HG02798 (cell line): ENCODE measurements around the gene ZNF462.

Experiments used
- ATAC-seq: cut with Tn5 transposase; IDR thresholded peaks from one replicate; pipeline ENCODE4 v1.9.1; 2021; ENCODE audit warnings: mild to moderate bottlenecking; ENCODE audit not compliant: unreplicated experiment, poor library complexity

Gene ZNF462

DNA sequence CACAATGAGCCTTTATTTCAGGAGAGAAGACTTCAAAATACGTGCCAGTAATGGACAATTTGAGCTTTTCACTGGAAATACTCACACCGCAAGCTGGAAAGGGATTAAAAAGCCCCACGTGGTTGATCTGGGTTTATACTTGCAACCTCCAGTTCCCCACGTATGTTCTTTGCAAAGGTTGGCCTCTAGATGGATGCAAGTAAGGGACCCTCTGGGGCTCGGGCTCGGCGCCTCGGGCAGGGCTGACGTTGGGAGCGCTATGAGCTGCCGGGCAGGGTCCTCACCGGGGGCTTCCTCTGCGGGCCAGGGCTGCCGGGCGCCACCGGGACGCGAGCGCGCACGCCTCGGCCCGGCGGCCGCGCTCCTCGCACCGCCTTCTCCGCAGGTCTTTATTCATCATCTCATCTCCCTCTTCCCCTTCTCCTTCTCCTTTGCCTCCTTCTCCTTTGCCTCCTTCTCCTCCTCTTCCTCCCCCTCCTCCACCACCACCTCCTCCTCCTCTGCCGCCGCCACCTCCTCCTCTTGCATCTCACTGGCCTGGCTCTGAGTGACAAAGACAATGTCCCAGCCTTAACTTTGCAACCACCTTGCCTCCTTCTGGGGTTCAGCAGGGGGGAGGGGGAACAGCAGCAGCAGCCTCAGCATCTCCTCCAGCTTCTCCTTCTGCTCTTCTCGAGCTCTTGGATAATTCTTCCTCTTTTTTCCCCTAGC, 701 bp upstream of the ZNF462 start:
- no peak for ATAC-seq

DNA sequence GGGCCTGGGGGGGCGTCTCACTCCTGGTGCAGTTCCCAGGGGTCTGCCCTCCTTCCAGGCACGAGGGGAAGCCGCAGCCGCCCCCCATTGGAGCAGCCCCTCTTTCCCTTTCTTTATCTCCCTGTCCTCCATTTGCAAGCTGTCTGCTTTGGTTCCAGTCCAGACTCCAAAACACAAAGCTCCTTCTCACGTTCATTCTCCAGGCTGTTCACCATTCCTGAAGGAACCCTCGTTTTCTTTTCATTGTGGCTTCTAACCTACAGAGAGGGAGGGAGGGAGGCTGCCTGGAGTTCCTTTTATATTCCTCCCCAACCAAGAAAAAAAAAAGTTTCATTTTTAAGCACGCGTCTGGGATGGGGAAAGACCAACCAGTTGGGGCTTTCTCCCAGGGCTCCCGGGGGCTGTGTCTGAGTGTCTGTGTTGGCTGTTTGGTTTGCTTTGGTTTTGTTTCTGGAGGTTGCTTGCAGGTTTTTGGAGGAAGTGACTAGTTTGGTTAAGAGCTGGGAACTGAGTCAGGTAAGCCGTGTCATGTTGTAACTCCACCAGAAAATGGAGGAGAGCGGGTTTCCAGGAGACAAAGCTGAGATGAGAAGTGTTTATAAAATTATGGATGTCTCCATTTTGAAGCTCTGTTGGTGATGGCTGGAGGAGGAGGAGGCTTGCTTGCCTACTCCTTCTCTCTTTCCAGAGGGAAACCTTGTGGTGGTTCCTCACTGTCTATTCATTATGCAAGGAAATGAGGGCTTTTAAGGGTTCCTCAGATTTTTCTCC, 1.6 kb downstream of the ZNF462 start:
- no peak for ATAC-seq

DNA sequence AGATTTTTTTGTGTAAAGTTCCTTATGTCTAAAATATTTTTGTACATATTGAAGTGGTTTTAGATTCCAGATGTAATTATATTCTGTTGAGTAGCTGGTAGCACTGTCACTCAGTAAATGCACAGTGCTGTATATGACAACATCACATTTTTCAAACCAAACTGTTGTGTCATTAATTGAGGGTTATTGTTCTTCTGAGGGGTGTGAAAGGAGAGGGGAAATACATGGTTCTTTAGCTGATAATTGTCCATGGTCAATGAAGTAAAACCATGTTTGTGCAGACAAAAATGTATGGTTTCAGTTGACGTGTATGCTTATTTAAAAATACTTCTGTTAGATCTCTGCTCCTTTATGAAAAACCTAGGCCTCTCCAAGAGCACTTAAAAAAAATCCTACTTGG, 3.3 kb downstream of the ZNF462 start:
- ATAC-seq: no peak

DNA sequence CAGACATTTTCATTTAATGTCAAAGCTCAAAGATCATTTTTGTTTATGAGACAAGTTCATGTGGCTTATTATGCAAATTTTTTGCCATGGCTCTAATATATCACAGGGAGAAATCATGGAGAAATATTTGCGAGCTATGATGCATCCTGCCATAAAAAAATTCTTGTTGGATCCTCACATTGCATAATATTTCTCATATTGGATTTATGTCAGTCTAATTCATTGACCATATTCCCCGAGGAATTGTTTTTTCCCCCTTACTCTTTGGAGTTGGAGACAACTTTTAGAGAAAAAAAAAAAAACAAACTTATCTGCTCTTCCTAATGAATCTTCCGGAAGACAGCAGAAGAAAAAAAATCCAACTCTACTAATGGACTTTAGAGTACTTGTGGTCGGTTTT, 4.3 kb downstream of the ZNF462 start:
- ATAC-seq: no peak

DNA sequence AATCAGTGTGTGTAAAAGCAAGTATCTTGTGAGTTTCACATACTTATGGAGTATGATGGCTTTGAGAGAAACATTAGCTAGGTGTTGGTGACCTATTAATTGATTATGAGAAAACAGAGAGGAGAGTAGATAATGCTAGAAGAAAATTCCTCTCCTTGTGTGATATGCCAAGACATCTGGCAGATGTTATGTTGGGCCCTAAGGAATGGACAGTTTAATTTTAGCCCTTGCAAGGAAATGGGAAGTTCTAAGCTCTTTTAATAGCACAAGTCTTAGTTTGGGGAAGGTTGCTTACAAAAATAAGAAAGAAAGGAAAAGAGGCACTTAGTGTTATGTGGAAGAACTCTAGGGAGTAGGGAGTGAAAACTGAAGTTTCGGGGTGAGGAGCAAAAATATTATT, 5.1 kb downstream of the ZNF462 start:
- ATAC-seq: no peak

DNA sequence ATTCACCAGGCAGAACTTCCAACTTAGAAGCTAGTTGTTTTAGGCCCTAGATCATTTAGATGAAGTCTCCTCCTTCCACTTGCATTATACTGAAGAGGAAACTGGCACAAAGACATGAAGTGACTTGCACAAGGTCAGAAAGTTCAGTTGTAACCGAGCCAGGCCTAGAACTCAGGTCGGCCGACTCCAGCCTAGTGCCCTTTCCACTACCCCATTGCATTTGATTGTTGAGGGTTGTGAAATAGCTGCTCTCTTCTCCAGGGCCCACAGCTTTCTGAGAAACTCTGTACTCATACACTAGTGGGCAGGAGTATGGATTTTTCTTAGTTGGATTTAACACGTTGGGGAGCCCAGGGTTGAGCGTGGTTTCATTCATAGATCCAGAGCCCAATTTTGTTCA, 5.6 kb downstream of the ZNF462 start:
- ATAC-seq: no peak

DNA sequence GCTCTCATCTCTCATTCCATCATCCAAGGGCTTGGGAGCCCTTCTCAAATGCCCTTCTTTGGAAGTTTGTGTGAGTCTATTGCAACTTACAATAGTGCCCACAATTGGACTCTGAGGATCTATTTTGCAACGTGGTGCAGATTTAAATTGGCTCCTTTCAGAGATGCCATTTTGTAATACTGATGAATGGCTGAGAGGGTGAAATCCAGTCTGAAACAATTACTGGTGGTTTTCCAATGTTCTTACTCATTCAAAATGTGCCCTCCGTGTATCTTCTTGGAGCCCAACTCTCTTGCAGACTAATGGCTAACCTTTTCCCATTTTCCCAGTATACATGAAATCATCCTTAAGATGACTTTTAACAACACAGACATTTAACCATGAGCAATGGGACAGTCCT, 6.1 kb downstream of the ZNF462 start:
- ATAC-seq: no peak

DNA sequence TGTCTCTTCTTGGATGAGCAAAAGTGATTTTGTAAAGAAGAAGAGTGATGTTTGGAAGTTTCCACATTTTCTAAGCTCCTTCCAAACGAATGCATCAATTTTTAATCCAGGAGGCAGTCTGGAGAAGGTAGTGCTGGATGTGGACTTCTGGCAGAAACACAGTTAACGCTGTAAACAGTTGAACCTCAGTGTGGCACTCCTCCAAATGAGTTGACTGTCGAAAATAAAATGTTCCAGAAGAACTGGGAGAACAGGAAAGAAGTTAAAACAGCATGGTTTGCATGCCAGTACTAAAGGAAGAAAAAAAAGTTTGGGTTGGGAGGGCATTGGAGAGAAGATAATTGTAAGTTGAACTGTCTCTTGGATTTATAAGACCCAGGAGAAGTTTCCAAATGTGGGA, 6.5 kb downstream of the ZNF462 start:
- ATAC-seq: no peak

DNA sequence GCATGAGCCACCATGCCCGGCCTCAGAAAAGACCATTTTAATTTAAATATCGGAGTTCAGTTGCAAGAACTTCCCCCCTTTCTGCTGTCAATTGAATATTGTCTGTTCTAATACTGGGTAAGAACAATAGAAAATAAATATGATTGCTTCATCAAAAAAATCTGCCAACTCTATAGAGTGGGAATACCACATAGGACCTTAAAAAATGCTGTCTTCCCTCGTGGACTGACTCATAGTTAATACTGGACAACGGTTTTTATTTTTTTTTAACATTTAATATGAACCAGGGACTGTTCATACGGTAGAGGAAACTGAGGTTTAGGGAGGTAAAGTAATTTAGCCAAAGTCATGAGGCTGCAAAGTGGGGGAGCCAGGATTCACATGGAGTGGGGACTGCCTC, 9.7 kb downstream of the ZNF462 start:
- ATAC-seq: no peak

DNA sequence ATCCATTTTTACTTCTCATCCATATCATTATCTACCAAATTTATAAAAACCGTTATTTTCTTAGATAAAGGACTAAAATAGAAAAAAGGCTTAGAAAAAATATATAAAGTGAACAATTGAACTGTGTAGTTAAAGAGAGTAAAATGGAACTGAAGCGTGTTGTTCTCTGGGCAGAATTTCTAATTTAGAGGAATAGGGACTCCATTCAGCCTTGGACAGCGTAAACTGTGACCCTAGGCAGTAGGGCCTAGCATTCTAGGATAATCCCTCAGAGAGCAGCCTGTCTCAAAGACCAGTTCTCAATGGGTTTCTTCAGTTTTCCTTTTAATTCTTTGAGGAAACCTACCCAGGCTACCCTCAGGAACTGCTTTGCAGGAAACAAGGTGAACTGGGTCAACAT, 11.1 kb downstream of the ZNF462 start:
- no peak for ATAC-seq

DNA sequence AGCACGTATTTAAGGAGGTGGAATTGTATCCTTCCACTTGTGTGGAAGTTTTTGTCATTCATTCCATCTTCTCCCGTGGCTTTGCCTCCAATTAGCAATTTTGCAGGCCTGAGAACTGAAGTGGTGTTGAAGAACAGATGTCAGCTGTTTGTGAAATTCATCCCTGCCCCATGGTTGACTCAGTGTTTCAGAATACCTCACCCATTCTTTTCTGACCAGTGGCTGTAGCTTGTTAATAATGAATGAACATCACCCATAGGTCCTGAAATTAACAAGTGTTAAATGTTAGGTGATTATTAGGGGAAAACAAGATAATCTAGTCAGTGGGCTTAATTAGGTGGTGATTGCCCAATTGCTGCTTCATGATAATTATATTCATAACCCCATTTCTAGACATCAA, 11.7 kb downstream of the ZNF462 start:
- no peak for ATAC-seq

DNA sequence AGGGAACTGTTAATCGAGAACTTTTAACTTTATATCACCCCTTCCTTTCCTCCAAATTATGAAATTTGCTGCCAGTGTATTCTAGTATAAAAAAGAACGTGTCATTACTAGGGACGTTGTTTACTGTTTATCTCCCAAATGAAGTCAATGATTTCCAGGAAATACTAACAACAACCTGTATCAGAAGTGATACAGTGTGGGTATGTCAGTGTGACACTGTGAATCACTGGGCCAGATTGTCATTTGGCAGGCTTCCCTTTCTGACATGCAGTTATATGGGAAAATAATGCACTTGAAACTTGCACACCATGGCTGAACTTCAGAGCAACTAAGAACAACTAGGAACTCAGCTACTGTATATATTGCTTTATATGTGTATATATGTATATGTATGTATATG, 12.6 kb downstream of the ZNF462 start:
- no peak for ATAC-seq

DNA sequence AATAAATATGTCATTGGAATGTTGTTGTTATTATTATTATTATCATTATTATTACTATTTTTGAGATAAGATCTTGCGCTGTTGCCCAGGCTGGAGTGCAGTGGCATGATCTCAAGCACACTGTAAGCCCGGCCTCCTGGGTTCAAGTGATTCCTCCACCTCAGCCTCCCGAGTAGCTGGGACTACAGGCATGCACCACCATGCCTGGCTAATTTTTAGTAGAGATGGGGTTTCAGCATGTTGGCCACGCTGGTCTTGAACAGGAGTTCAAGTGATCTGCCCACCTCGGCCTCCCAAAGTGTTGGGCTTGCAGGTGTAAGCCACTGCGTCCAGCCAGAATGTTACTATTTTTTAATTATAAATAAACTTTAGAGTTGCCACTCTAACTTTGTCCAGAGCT, 14.4 kb downstream of the ZNF462 start:
- ATAC-seq: no peak

DNA sequence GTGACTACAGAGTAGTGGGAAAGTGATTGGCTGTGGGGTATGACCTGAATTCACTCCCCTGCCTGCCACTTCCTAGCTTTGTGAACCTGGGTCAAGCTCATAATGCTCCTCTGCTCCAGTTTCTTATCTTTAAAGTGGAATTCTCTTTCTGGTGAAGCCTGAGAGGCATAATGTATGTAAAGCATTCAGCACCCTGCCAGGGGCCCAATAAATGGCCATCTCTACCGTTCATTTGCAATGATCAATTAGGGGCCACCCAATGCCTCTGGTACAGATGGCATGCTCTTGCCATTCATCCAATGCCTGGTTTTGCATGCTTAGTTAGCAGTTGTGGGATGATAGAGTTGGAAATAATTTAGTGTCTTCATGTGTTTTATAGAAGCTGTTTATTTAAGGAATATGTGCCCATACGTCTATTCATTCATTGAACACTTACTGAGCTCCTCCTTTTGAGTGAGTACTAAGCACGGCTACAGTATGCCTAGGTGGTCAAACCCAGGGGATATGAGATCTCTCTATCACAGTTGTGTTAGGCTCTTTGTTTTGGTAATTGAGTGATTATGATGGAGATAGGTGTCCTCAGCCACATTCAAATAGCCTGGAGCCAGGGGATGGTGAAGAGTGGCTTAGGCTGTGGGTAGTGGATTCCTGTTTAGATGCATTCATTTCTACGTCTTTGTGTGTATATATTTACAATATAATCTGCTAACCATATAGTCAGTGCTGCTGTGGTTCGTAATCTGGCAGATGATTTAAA, 15.3 kb downstream of the ZNF462 start:
- no peak for ATAC-seq

DNA sequence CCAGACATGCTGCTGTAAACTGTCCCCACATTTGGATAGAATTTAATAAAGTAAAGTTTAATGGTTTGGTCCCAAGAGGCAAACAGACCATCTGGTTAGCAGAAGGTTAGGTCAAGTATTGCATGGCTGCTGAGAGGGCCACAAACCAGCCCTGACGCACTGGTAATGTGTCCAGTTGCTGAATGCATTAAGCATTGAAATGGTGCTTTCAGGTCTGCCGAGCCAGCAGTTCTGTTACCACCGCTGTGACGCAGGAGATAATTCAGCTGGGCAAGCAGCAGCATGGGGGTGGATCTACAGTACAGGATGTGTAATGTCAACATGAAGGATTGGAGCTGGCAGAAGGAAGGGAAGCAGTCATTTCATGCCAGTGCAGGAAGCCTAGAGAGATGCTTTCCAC, 16.0 kb downstream of the ZNF462 start:
- ATAC-seq: no peak

DNA sequence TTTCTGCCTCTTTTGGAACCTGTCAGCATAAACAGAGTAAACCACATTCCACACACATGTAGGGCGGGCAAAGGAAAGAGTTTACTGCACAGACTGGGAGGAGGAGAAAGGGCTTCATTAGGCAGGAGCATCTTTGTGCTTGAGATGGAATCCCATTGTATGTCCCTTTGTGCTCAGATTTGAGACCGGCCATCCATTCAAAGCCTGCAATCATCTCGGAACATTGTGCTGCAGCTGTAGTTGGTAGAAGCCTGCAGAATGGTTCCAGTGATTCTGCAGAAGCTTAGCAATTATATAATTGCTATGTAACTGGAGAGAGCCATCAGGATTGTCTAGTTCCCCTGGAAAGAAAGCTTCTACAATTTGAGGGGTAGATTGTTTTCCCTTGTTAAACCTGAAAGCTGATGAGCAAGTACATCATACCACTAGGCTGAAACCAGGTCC, 16.5 kb downstream of the ZNF462 start:
- ATAC-seq: no peak

DNA sequence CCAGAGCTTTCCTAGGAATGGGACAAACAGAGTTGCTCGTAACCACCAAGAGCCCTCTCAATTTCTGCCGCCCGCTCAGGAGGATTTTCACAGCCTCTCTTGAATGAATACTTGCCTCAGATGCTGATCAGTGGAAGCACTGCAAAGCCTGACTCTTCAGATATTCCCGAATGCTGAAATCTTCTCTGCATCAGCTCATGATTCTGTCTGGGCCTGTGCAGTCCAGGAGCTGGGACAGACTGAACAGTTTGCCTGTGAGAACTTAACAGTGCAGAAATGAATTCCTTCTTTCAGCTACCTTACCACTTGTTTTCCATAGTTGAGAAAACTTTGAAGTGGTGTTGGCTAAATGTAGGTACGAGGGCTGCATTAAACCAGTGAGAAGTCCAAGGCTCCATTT, 17.1 kb downstream of the ZNF462 start:
- ATAC-seq: no peak

DNA sequence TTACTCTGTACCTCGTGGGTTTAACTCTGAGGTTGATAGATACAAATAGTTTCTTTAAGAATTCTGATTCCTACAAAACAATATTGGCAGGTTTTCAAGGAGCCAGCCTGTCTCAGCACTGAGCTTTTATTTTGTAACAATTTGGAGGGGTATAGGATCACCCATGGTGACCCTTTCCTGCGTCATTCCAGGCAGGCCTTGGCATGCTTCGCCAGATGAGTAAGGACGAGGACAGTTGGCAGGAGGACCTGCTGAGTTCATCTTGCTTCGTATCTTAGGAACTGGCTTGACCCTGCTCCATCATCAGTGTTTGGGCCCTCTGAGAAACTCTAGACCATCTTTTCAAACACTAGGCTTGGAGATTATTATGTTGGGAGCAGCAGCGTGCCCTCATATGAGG, 17.9 kb downstream of the ZNF462 start:
- ATAC-seq: no peak

DNA sequence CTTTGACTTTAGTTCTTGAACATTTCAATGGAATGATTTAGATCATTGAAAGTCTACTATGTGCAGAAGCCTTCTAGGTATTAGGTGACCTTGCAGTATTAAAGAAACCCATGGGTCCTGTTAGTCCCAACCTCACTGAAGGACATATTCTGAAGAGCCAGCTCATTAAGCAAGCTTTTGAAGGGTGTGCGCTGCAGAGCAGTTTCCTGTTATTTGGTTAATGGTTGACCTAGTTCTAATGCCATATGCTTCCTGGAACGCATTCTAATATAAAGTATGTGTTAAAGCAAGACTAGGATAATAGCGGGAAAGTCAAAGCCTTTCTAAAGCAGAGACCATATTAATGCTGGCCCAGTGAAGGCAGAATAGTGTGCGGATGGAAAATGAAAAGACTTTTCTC, 20.1 kb downstream of the ZNF462 start:
- no peak for ATAC-seq

DNA sequence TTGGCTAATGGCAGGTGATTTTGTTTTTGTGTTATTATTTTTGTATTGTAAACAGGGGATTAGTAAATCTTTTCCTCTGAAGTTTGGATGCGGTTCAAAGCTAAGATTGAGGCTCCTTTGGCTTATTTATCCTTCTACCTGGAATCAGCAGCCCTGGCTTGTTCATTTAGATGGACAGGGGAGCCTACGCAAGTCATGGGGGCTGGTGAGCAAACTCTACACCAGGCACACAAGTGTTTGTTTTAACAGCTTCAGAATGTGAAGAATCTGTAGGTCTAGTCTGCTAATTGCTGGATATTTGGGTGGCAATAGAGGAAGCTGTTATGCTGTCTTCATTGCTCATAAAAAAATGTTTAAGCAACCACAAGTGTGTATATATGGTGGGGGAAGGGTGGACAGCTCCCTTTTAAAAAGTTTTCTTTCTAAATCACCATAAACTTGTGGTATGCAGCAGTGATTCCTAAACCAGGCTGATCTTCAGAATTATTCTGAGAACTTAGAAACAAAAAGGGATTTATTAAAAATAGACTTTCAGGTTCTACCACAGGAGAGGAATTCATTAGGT, 20.7 kb downstream of the ZNF462 start:
- no peak for ATAC-seq

DNA sequence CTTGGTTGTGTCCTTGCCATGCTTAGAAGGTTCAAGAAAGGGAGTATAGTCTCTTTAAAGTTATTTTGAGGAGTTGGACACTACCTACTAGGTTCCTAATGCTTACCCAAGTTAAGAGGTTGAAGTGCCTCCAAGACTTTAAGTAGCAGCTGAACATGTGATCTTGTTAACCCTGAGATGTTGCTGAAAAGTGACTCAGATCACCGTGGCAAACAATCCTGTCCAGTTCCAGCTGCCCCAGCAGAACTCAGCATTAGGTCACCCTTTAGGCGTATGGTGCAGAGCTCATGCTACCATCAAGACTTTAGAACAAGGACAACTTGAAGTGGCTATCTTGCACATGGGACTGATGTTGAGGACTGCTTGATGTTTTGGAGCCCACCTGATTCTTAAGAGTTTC, 22.5 kb downstream of the ZNF462 start:
- no peak for ATAC-seq
